Lower leg skin (tissue), 4 donors: ENCODE measurements around the gene ZNF774. TPM values are rescaled to one million over a fixed set of nuclear protein-coding genes. Genes with fewer than 3 reads are reported as not detected.

Experiments used
- DNase-seq, 2 donors: peaks; one replicate each; pipeline ENCODE4 v3.0.0-alpha.2; 2019; ENCODE audit warnings: low spot score in 2 of 2
- H3K4me3 ChIP-seq: fragments of 200-600 bp; sonication (generic); 2 replicates; pipeline ENCODE4 v1.5.1; 2017; ENCODE audit warnings: mild to moderate bottlenecking, low read depth; ENCODE audit not compliant: poor library complexity, severe bottlenecking
- CTCF ChIP-seq, 3 donors: fragments of 450-650 bp; IDR thresholded peaks; one replicate each; pipeline ENCODE4 v1.5.1; 2016; ENCODE audit warnings: antibody characterized with exemption in 3 of 3, mild to moderate bottlenecking in 3 of 3, moderate library complexity in 2 of 3
- POLR2A ChIP-seq, 2 donors: fragments of 450-650 bp; IDR thresholded peaks; one replicate each; pipeline ENCODE4 v1.6.1; 2016 to 2017; ENCODE audit warnings: antibody characterized with exemption in 2 of 2, mild to moderate bottlenecking in 1 of 2, moderate library complexity in 1 of 2
- WGBS, 2 donors: methylation state at CpG; one replicate each; pipeline ENCODE4 v1.1.5; 2018; 5-methylcytosine and 5-hydroxymethylcytosine counted together
- intact Hi-C: fragments of 100-400 bp; cut with DNase I; formaldehyde crosslinking; loops from one replicate; pipeline ENCODE4 v1.15.0; 2023; ENCODE audit warnings: low total_unique reads
- total RNA-seq, 4 donors: library from RNA; depleted of rRNA; stranded (reverse); fragments of >200 nt; gene quantifications; one replicate each; pipeline ENCODE4 v1.1.0, GENCODE V29; 2016

The ZNF774 gene
- total RNA-seq, 4 donors from 2014 or later: 1.4 to 3.4 (median 2.4) TPM

DNA sequence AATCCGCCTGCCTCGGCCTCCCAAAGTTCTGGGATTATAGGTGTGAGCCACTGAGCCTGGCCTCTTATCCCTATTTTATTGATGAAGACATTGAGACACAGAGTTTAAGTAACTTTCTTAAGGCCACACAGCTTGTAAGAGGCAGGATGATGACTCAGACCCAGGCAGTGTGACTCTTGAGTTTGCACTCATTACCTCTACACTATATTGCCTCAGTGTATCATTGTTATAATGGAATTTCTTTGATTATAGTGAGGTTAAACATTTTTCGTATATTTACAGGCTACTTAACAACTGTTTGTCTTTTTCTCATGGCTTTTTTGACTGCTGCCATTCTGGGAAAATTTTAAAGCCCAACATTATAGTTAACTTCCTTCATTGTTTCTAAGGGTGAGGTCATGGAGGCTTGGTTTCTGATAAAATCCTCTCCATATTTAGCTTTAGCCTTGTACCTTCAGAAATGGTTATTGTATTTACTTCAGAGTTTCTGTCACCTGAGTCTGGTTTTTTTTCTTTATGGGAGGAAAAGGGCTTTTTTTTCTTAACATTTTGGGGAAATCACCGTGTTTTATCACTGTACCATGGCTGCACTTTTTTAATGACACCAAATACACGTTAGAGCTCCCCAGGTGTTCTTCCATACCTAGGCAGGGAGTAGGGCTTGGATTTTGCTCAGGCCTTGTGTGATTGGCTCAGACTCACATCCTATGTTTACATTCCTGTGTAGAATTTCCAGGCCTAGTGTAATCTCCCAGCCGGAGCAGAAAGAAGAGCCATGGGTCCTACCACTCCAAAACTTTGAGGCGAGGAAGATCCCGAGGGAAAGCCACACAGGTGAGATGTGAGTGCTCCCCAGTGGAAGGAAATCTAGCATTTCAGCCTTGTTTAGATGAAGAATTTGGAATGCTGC lies 6.3 kb downstream of the ZNF774 start:
- no peak overlapping the region for H3K4me3 ChIP-seq
- intact Hi-C loops: no loop called here
- 87 to 91% methylated on average over 8 of the region's 8 CpGs for WGBS, 2 donors
- DNase-seq: no peak
- TF ChIP-seq CTCF (IDR thresholded peaks at IDR 0.05) (no peak), POLR2A (IDR thresholded peaks at IDR 0.05) (no peak)

- 89 to 90% methylated on average over 14 of the region's 14 CpGs for WGBS, 2 donors
- no peak for DNase-seq
- H3K4me3 ChIP-seq: no peak overlapping the region
- no peak for TF ChIP-seq CTCF (IDR thresholded peaks at IDR 0.05)
- no peak for TF ChIP-seq POLR2A (IDR thresholded peaks at IDR 0.05)
- intact Hi-C loops: no loop called here
These were observed 8.7 kb downstream of the ZNF774 start for GRCh38 chr15:90360746-90361145.

GRCh38 chr15:90362936-90363212 lies 10.8 kb downstream of the ZNF774 start:
- no peak overlapping the region for H3K4me3 ChIP-seq
- DNase-seq: no peak
- WGBS, 2 donors: 8% methylated on average over 2 of the region's 2 CpGs
- intact Hi-C loops: no loop called here
- TF ChIP-seq CTCF (IDR thresholded peaks at IDR 0.05): no peak
- TF ChIP-seq POLR2A (IDR thresholded peaks at IDR 0.05): no peak

- TF ChIP-seq CTCF (IDR thresholded peaks at IDR 0.05): no peak
- TF ChIP-seq POLR2A (IDR thresholded peaks at IDR 0.05): no peak
- WGBS, 2 donors: 46 to 55% methylated on average over 4 of the region's 4 CpGs
- H3K4me3 ChIP-seq: no peak overlapping the region
- intact Hi-C loops: no loop called here
- no peak for DNase-seq
These were observed 12.2 kb downstream of the ZNF774 start for GRCh38 chr15:90364251-90364650.

DNA sequence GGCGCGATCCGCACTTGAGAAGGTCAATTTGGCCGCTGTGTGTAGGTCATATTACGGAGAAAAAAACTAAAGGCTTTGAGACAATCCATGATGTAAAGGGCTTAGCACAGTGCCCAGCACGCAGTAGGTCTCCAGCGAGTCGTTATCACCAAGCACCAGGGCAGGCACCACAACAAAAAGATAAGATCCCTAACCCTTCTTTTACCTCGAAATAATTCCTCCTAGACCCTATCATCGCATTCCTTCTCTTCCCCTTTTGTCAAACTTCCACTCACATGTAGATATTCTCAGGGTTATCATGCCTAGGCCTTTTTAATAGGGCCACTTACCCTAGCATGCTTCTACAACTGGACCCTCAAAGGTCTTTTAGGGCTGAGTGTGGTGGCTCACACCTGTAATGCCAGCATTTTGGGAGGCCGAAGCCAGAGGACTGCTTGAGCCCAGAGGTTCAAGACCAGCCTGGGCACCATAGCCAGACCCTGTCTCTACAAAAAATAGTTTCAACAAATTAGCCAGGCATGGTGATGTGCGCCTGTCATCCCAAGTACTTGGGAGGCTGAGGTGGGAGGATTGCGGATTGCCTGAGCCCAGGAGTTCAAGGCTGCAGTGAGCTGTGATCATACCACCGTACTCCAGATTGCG lies 13.5 kb downstream of the ZNF774 start:
- no peak for TF ChIP-seq POLR2A (IDR thresholded peaks at IDR 0.05)
- no peak for TF ChIP-seq CTCF (IDR thresholded peaks at IDR 0.05)
- no peak overlapping the region for H3K4me3 ChIP-seq
- WGBS, 2 donors: 93 to 94% methylated on average over 15 of the region's 15 CpGs
- DNase-seq: no peak
- intact Hi-C loops: no loop called here
